ENCODE data around the gene USPL1.
"Not testable (repeated sequence)": the region's sequence is repeated elsewhere in the genome, so short reads cannot be mapped to it uniquely, and the experiment has no call there.

USPL1 gene

GRCh38 chr13:30593001-30593400 lies 24.7 kb upstream of the USPL1 start:
- in situ Hi-C loops (cut with HindIII; ENCODE audit: low sequenced_read_pairs) = no loop called here
- no peak overlapping the region for H3K4me3 ChIP-seq (ENCODE audit: low read depth, low read length)
- no peak for TF ChIP-seq CTCF (IDR thresholded peaks at IDR 0.05; ENCODE audit: low read depth, low read length, missing control alignments)
- no peak for DNase-seq (ENCODE audit: low read depth)

GRCh38 chr13:30600496-30600895 lies 17.2 kb upstream of the USPL1 start:
- no peak for DNase-seq (ENCODE audit: low read depth)
- no peak for TF ChIP-seq CTCF (IDR thresholded peaks at IDR 0.05; ENCODE audit: low read depth, low read length, missing control alignments)
- H3K4me3 ChIP-seq (ENCODE audit: low read depth, low read length) = no peak overlapping the region
- in situ Hi-C loops (cut with HindIII; ENCODE audit: low sequenced_read_pairs) = no loop called here

- DNase-seq (ENCODE audit: low read depth) = no peak
- H3K4me3 ChIP-seq (ENCODE audit: low read depth, low read length) = no peak overlapping the region
- TF ChIP-seq CTCF (IDR thresholded peaks at IDR 0.05; ENCODE audit: low read depth, low read length, missing control alignments) = no peak
- in situ Hi-C loops (cut with HindIII; ENCODE audit: low sequenced_read_pairs) = no loop called here
Observed at GRCh38 chr13:30601836-30602235, 15.9 kb upstream of the USPL1 start.

- no peak for TF ChIP-seq CTCF (IDR thresholded peaks at IDR 0.05; ENCODE audit: low read depth, low read length, missing control alignments)
- no peak overlapping the region for H3K4me3 ChIP-seq (ENCODE audit: low read depth, low read length)
- in situ Hi-C loops (cut with HindIII; ENCODE audit: low sequenced_read_pairs) = no loop called here
Observed at GRCh38 chr13:30605052-30605451, 12.7 kb upstream of the USPL1 start.

GRCh38 chr13:30607186-30607585 lies 10.5 kb upstream of the USPL1 start:
- in situ Hi-C loops (cut with HindIII; ENCODE audit: low sequenced_read_pairs); H3K4me3 ChIP-seq (ENCODE audit: low read depth, low read length); DNase-seq (ENCODE audit: low read depth): not testable (repeated sequence)

More at GRCh38 chr13:30605052-30605451, 12.7 kb upstream of the USPL1 start:
- DNase-seq (ENCODE audit: low read depth) = no peak

- in situ Hi-C loops (cut with HindIII; ENCODE audit: low sequenced_read_pairs) = no loop called here
- no peak overlapping the region for H3K4me3 ChIP-seq (ENCODE audit: low read depth, low read length)
- no peak for TF ChIP-seq CTCF (IDR thresholded peaks at IDR 0.05; ENCODE audit: low read depth, low read length, missing control alignments)
- no peak for DNase-seq (ENCODE audit: low read depth)
Observed at GRCh38 chr13:30607908-30608307, 9.8 kb upstream of the USPL1 start.

- in situ Hi-C loops (cut with HindIII; ENCODE audit: low sequenced_read_pairs) = no loop called here
- no peak overlapping the region for H3K4me3 ChIP-seq (ENCODE audit: low read depth, low read length)
Observed at GRCh38 chr13:30608364-30608763, 9.4 kb upstream of the USPL1 start.

More at GRCh38 chr13:30608364-30608763, 9.4 kb upstream of the USPL1 start:
- no peak for TF ChIP-seq CTCF (IDR thresholded peaks at IDR 0.05; ENCODE audit: low read depth, low read length, missing control alignments)
- no peak for DNase-seq (ENCODE audit: low read depth)
